Measurements from ENCODE around the gene GSDME. TPM values are rescaled to one million over a fixed set of nuclear protein-coding genes. Genes with fewer than 3 reads are reported as not detected.

The GSDME gene
- total and polyA plus RNA-seq, 2 of the 4 experiments (the other 2 are of a cell fraction): 75.2 to 78.7 TPM

GRCh38 chr7:24703296-24703695, 54.0 kb downstream of the GSDME start:
- in situ Hi-C loops (cut with MboI; ENCODE audit: low sequenced_read_pairs) (no loop called here), intact Hi-C loops (cut with micrococcal nuclease) (loop anchor here (2.0 to 10.0 kb wide), 2 partner anchors 54 to 102 kb away; partner anchors contain the start of gene GSDME), dilution Hi-C loops (cut with HindIII; ENCODE audit: low sequenced_read_pairs, unreplicated experiment) (no loop called here)
- peaks cover 39% of the 10 kb centered on the region for H3K9me1 ChIP-seq (ENCODE audit: insufficient read depth, low read length)
- no peak overlapping the region for H2BK15ac ChIP-seq (ENCODE audit: low read depth, low read length)
- peaks cover 7% of the 10 kb centered on the region; the same call in 1 of the 2 replicates for H3K36me3 ChIP-seq (ENCODE audit: control insufficient read depth, insufficient read depth, low read length)
- 0 out of 2 replicates have a peak overlapping the region, but pooled peaks have one; percentile 5 for H3K23ac ChIP-seq (ENCODE audit: low read depth, low read length)
- no peak overlapping the region for H3K56ac ChIP-seq (ENCODE audit: extremely low read depth, insufficient read depth, low read length)
- 0 out of 4 replicates have a peak overlapping the region, but pooled peaks of 1 of the 2 experiments have one; percentile 6 for H4K8ac ChIP-seq (ENCODE audit: low read depth in 2 of 2, low read length in 2 of 2)
- H3K4ac ChIP-seq (ENCODE audit: low read depth, low read length): peak overlapping the region; percentile 14
- no peaks in the 10 kb centered on the region for H3K9me3 ChIP-seq (ENCODE audit: control insufficient read depth, insufficient read depth, low read length)
- WGBS, 2 experiments (ENCODE audit: extremely low coverage in 2 of 2, insufficient read length in 1 of 2): 79% methylated on average over 2 of the region's 3 CpGs; no CpG with 5 or more reads in 1 of the 2 experiments
- DNase-seq (no peak), ATAC-seq (ENCODE audit: low read depth) (no peak)
- TF ChIP-seq MAZ (IDR thresholded peaks at IDR 0.05; ENCODE audit: borderline replicate concordance, low read depth, low read length): no peak
- TF ChIP-seq, protein P1, sequence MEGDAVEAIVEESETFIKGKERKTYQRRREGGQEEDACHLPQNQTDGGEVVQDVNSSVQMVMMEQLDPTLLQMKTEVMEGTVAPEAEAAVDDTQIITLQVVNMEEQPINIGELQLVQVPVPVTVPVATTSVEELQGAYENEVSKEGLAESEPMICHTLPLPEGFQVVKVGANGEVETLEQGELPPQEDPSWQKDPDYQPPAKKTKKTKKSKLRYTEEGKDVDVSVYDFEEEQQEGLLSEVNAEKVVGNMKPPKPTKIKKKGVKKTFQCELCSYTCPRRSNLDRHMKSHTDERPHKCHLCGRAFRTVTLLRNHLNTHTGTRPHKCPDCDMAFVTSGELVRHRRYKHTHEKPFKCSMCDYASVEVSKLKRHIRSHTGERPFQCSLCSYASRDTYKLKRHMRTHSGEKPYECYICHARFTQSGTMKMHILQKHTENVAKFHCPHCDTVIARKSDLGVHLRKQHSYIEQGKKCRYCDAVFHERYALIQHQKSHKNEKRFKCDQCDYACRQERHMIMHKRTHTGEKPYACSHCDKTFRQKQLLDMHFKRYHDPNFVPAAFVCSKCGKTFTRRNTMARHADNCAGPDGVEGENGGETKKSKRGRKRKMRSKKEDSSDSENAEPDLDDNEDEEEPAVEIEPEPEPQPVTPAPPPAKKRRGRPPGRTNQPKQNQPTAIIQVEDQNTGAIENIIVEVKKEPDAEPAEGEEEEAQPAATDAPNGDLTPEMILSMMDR (conservative IDR thresholded peaks at IDR 0.05; ENCODE audit: low read depth, low read length): no peak
- no peak for TF ChIP-seq CEBPB (IDR thresholded peaks at IDR 0.05; ENCODE audit: low read depth, low read length)
- no peak overlapping the region for H4K5ac ChIP-seq (ENCODE audit: low read depth, low read length)
- 0 out of 2 replicates have a peak overlapping the region, but pooled peaks have one; percentile 3 for H4K91ac ChIP-seq (ENCODE audit: insufficient read depth, low read depth, low read length)
- H3K4me3 ChIP-seq (ENCODE audit: insufficient read depth, low read depth, low read length): no peak overlapping the region
- peak overlapping the region; percentile 36; the same call in 1 of the 2 replicates for H2BK20ac ChIP-seq (ENCODE audit: low read depth, low read length)
- peaks cover 7% of the 10 kb centered on the region; the same call in 1 of the 2 replicates for H4K20me1 ChIP-seq (ENCODE audit: insufficient read depth, low read length)
- H3K79me1 ChIP-seq (ENCODE audit: low read depth in 1 of 2, low read length in 2 of 2): peaks cover 6 to 35% of the 10 kb centered on the region in 2 experiments; a peak in 3 of 4 replicates
- ChIA-PET POLR2A (ENCODE audit: unreplicated experiment) (no interaction called here), CTCF (interaction anchor here (0.6 to 1.4 kb wide), 2 partner anchors 13 to 121 kb away, joined by 3 read pairs; no protein-coding TSS in a partner anchor)
- H2BK120ac ChIP-seq (ENCODE audit: low read depth, low read length): 0 out of 2 replicates have a peak overlapping the region, but pooled peaks have one; percentile 8
- H3K4me2 ChIP-seq (ENCODE audit: low read depth, low read length): peak overlapping the region; percentile 50; the same call in 1 of the 2 replicates
- H2AFZ ChIP-seq (replicated peaks; ENCODE audit: low read length, poor library complexity): no peak overlapping the region
- no peak overlapping the region for H2AK9ac ChIP-seq (replicated peaks; ENCODE audit: low read depth, low read length, poor library complexity)
- H2AK5ac ChIP-seq (ENCODE audit: low read depth, low read length): peak overlapping the region; percentile 68; the same call in 1 of the 2 replicates
- H3K4me1 ChIP-seq (ENCODE audit: control insufficient read depth, insufficient read depth, low read length): peaks cover 33% of the 10 kb centered on the region
- no peak overlapping the region for H3K9ac ChIP-seq (ENCODE audit: low read depth, low read length)
- peak overlapping the region; percentile 17 for H3K14ac ChIP-seq (replicated peaks; ENCODE audit: low read depth, low read length)
- peak overlapping the region; percentile 46 for H2BK5ac ChIP-seq (ENCODE audit: low read depth, low read length, poor library complexity, severe bottlenecking)
- peak overlapping the region; percentile 52 for H3K18ac ChIP-seq (ENCODE audit: low read depth, low read length)
- BruUV-seq (replicated peaks): no TSS peak
- H3K27me3 ChIP-seq (ENCODE audit: control insufficient read depth, insufficient read depth, low read length): no peaks in the 10 kb centered on the region
- peak overlapping the region; percentile 9; the same call in 1 of the 2 replicates for H3K27ac ChIP-seq (ENCODE audit: insufficient read depth, low read length)
